ENCODE results near the gene MIF4GD.
"Not testable (repeated sequence)": the region's sequence is repeated elsewhere in the genome, so short reads cannot be mapped to it uniquely, and the experiment has no call there.

MIF4GD gene

GRCh38 chr17:75260641-75261335, 10.2 kb downstream of the MIF4GD start:
- DNase-seq (ENCODE audit: low read depth in 2 of 2) = no peak

GRCh38 chr17:75257228-75257627, 13.8 kb downstream of the MIF4GD start:
- DNase-seq (ENCODE audit: low read depth in 2 of 2) = not testable (repeated sequence)

GRCh38 chr17:75255954-75256698, 14.9 kb downstream of the MIF4GD start:
- DNase-seq (ENCODE audit: low read depth in 2 of 2) = not testable (repeated sequence)

- no peak for DNase-seq (ENCODE audit: low read depth in 2 of 2)
These were observed 18.8 kb downstream of the MIF4GD start for GRCh38 chr17:75252039-75252816.

GRCh38 chr17:75250009-75250471, 21.0 kb downstream of the MIF4GD start:
- DNase-seq (ENCODE audit: low read depth in 2 of 2) = peak in 1 of 2 experiments; percentile 26

- DNase-seq (ENCODE audit: low read depth in 2 of 2) = no peak
These were observed 21.5 kb downstream of the MIF4GD start for GRCh38 chr17:75249564-75249963.

- no peak for DNase-seq (ENCODE audit: low read depth in 2 of 2)
These were observed 24.6 kb downstream of the MIF4GD start for GRCh38 chr17:75246404-75246803.

GRCh38 chr17:75245011-75245410, 26.0 kb downstream of the MIF4GD start:
- DNase-seq (ENCODE audit: low read depth in 2 of 2) = no peak

- DNase-seq (ENCODE audit: low read depth in 2 of 2) = no peak
These were observed 26.7 kb downstream of the MIF4GD start for GRCh38 chr17:75244133-75244866.

- no peak for DNase-seq (ENCODE audit: low read depth in 2 of 2)
These were observed 28.5 kb downstream of the MIF4GD start for GRCh38 chr17:75242461-75243042.

- DNase-seq (ENCODE audit: low read depth in 2 of 2) = no peak
These were observed 29.0 kb downstream of the MIF4GD start for GRCh38 chr17:75241996-75242460.

- DNase-seq (ENCODE audit: low read depth in 2 of 2) = no peak
These were observed 29.5 kb downstream of the MIF4GD start for GRCh38 chr17:75241502-75241901.

GRCh38 chr17:75241143-75241430, 29.9 kb downstream of the MIF4GD start:
- no peak for DNase-seq (ENCODE audit: low read depth in 2 of 2)

- DNase-seq (ENCODE audit: low read depth in 2 of 2) = no peak
These were observed 30.5 kb downstream of the MIF4GD start for GRCh38 chr17:75240394-75241142.

- no peak for DNase-seq (ENCODE audit: low read depth in 2 of 2)
These were observed 31.1 kb downstream of the MIF4GD start for GRCh38 chr17:75239778-75240393.

- DNase-seq (ENCODE audit: low read depth in 2 of 2) = no peak
These were observed 31.8 kb downstream of the MIF4GD start for GRCh38 chr17:75239214-75239613.

- DNase-seq (ENCODE audit: low read depth in 2 of 2) = peak in 1 of 2 experiments; percentile 7
These were observed 32.3 kb downstream of the MIF4GD start for GRCh38 chr17:75238684-75239191.

GRCh38 chr17:75238020-75238580, 32.9 kb downstream of the MIF4GD start:
- DNase-seq (ENCODE audit: low read depth in 2 of 2) = no peak

Measured in fibroblast of skin of left biceps (primary cell).